H1 (cell line): ENCODE data around the gene CHRNA4. TPM values are rescaled to one million over a fixed set of nuclear protein-coding genes. Genes with fewer than 3 reads are reported as not detected.
A peak's percentile ranks its signal among the peaks of the same experiment; 100 is the strongest.

ENCODE experiments used
- CTCF ChIA-PET: fragments of 300-600 bp; sonication (Branson Sonifier 250); formaldehyde crosslinking; loops from one replicate; lab custom pipeline; 2021; ENCODE audit not compliant: partially characterized antibody; lab: Charles Lee
- POLR2A ChIA-PET: fragments of 300-600 bp; sonication (Branson Sonifier 250); formaldehyde crosslinking; loops from one replicate; lab custom pipeline; 2021; ENCODE audit warnings: inconsistent platforms; ENCODE audit not compliant: partially characterized antibody; lab: Charles Lee
- DNase-seq, 2 experiments: peaks; one replicate each; pipeline versions ENCODE4 v3.0.0 to v3.0.0-alpha.2; 2010 to 2022; ENCODE audit warnings: low spot score in 2 of 2, low read depth in 1 of 2, mixed read lengths in 1 of 2
- FAIRE-seq: peaks from 2 replicates; lab custom pipeline; 2011; peaks lifted over from hg19 to GRCh38; lab: Jason Lieb, UNC
- H2AFZ ChIP-seq: 2 replicates; pipeline ENCODE4 v1.8.1; 2012; ENCODE audit warnings: low read length, inconsistent platforms
- H2AK5ac ChIP-seq: 2 replicates; pipeline ENCODE4 v1.6.1; 2013; ENCODE audit warnings: low read depth, low read length
- H2BK120ac ChIP-seq: replicated peaks from 2 replicates; pipeline ENCODE3; 2013; ENCODE audit warnings: low read depth, low read length, inconsistent platforms
- H2BK12ac ChIP-seq: 2 replicates; pipeline ENCODE4 v1.6.1; 2013; ENCODE audit warnings: low read depth, low read length
- H2BK15ac ChIP-seq: 2 replicates; pipeline ENCODE4 v1.6.1; 2013; ENCODE audit warnings: low read length
- H2BK20ac ChIP-seq: 2 replicates; pipeline ENCODE4 v1.6.1; 2013; ENCODE audit warnings: low read length
- H2BK5ac ChIP-seq: 2 replicates; pipeline ENCODE4 v1.6.1; 2013; ENCODE audit warnings: low read depth, low read length
- H3K14ac ChIP-seq: 2 replicates; pipeline ENCODE4 v1.6.1; 2013; ENCODE audit warnings: inconsistent platforms; ENCODE audit not compliant: insufficient read length
- H3K18ac ChIP-seq: 2 replicates; pipeline ENCODE4 v1.6.1; 2013; ENCODE audit warnings: low read length; ENCODE audit errors: extremely low read depth
- H3K23ac ChIP-seq: 2 replicates; pipeline ENCODE4 v1.6.1; 2013; ENCODE audit warnings: inconsistent platforms; ENCODE audit not compliant: insufficient read length
- H3K23me2 ChIP-seq: 2 replicates; pipeline ENCODE4 v1.6.1; 2013; ENCODE audit warnings: low read depth, low read length
- H3K27ac ChIP-seq: 2 replicates; pipeline ENCODE4 v1.6.1; 2011; ENCODE audit warnings: low read depth, low read length, inconsistent platforms
- H3K27me3 ChIP-seq, 4 experiments: replicated peaks in 1 of 4; 1 replicate in 1 of 4; 2 replicates in 3 of 4; pipeline versions ENCODE4 v1.6.1 to v1.8.1; 2011 to 2013; ENCODE audit warnings: low read length in 3 of 4, mild to moderate bottlenecking in 3 of 4, inconsistent platforms in 2 of 4, mixed read lengths in 2 of 4, moderate library complexity in 1 of 4; ENCODE audit not compliant: control insufficient read depth in 3 of 4, insufficient read depth in 3 of 4; ENCODE audit errors: extremely low read depth in 1 of 4
- H3K36me3 ChIP-seq, 4 experiments: 2 replicates each; pipeline versions ENCODE4 v1.6.1 to v1.8.1; 2011 to 2013; ENCODE audit warnings: mild to moderate bottlenecking in 4 of 4, low read length in 3 of 4, moderate library complexity in 2 of 4, control low read depth in 1 of 4, inconsistent platforms in 1 of 4; ENCODE audit not compliant: insufficient read depth in 4 of 4, control insufficient read depth in 2 of 4
- H3K4ac ChIP-seq: replicated peaks from 2 replicates; pipeline ENCODE3; 2013; ENCODE audit warnings: low read length, low read depth, mixed read lengths, inconsistent platforms; ENCODE audit not compliant: insufficient read length
- H3K4me1 ChIP-seq, 4 experiments: replicated peaks in 1 of 4; 1 replicate in 1 of 4; 2 replicates in 3 of 4; pipeline versions ENCODE4 v1.6.1 to v1.8.1; 2011 to 2013; ENCODE audit warnings: low read length in 3 of 4, inconsistent platforms in 2 of 4, mixed read lengths in 1 of 4; ENCODE audit not compliant: insufficient read depth in 4 of 4, control insufficient read depth in 3 of 4
- H3K4me2 ChIP-seq, 2 experiments: 2 replicates each; pipeline versions ENCODE4 v1.6.1 to v1.8.1; 2011 to 2013; ENCODE audit warnings: low read depth in 2 of 2, low read length in 2 of 2, control low read depth in 1 of 2, inconsistent platforms in 1 of 2, mild to moderate bottlenecking in 1 of 2; ENCODE audit not compliant: insufficient read depth in 1 of 2
- H3K4me3 ChIP-seq, 4 experiments: fragments of 200-600, 300-600 bp in 1 of 4; sonication (generic), shearing (Covaris generic), sonication (Bioruptor Twin) in 1 of 4; 2 replicates each; pipeline versions ENCODE4 v1.5.1 to v1.8.1; 2011 to 2016; ENCODE audit warnings: low read length in 4 of 4, low read depth in 3 of 4, control low read depth in 2 of 4, inconsistent platforms in 2 of 4, mild to moderate bottlenecking in 2 of 4, mixed read lengths in 1 of 4, moderate library complexity in 1 of 4; ENCODE audit not compliant: insufficient read depth in 2 of 4; ENCODE audit errors: extremely low read depth in 1 of 4
- H3K56ac ChIP-seq: replicated peaks from 2 replicates; pipeline ENCODE3; 2013; ENCODE audit warnings: low read depth, mild to moderate bottlenecking, mixed read lengths, low read length, inconsistent platforms; ENCODE audit not compliant: insufficient read length
- H3K79me1 ChIP-seq: 2 replicates; pipeline ENCODE4 v1.6.1; 2013; ENCODE audit warnings: low read depth, low read length, control low read depth
- H3K79me2 ChIP-seq, 2 experiments: 2 replicates each; pipeline versions ENCODE4 v1.6.1 to v1.8.1; 2012 to 2013; ENCODE audit warnings: low read length in 2 of 2, mild to moderate bottlenecking in 2 of 2, inconsistent platforms in 1 of 2; ENCODE audit not compliant: insufficient read depth in 2 of 2, control insufficient read depth in 1 of 2
- H3K9ac ChIP-seq, 4 experiments: replicated peaks in 1 of 4; 1 replicate in 1 of 4; 2 replicates in 3 of 4; pipeline versions ENCODE4 v1.6.1 to v1.8.1; 2011 to 2013; ENCODE audit warnings: low read depth in 3 of 4, low read length in 3 of 4, control low read depth in 2 of 4, mild to moderate bottlenecking in 2 of 4, moderate library complexity in 2 of 4, inconsistent platforms in 1 of 4; ENCODE audit errors: extremely low read depth in 1 of 4
- H3K9me3 ChIP-seq, 2 experiments: 2 replicates each; pipeline versions ENCODE4 v1.6.1 to v1.8.1; 2012 to 2013; ENCODE audit warnings: mild to moderate bottlenecking in 2 of 2, moderate library complexity in 2 of 2, control low read depth in 1 of 2, inconsistent platforms in 1 of 2, low read depth in 1 of 2, low read length in 1 of 2, mixed read lengths in 1 of 2; ENCODE audit not compliant: insufficient read depth in 2 of 2
- H4K20me1 ChIP-seq, 2 experiments: replicated peaks in 1 of 2; 2 replicates each; pipeline versions ENCODE3 to v1.8.1; 2011 to 2013; ENCODE audit warnings: inconsistent platforms in 2 of 2, low read length in 2 of 2, mild to moderate bottlenecking in 1 of 2; ENCODE audit not compliant: insufficient read depth in 2 of 2, control insufficient read depth in 1 of 2
- H4K5ac ChIP-seq: 2 replicates; pipeline ENCODE4 v1.6.1; 2013; ENCODE audit warnings: low read length, low read depth, mixed read lengths, inconsistent platforms; ENCODE audit not compliant: insufficient read length
- H4K8ac ChIP-seq: 2 replicates; pipeline ENCODE4 v1.8.0; 2013; ENCODE audit warnings: mild to moderate bottlenecking, moderate library complexity, low read length, inconsistent platforms; ENCODE audit not compliant: insufficient read depth; ENCODE audit errors: extremely low read depth
- H4K91ac ChIP-seq: replicated peaks from 2 replicates; pipeline ENCODE3; 2013; ENCODE audit warnings: low read length, mixed read lengths, inconsistent platforms; ENCODE audit not compliant: insufficient read length
- CBX5 ChIP-seq: fragments of 300-800, 300-1000 bp; sonication (generic); IDR thresholded peaks from 2 replicates; pipeline ENCODE4 v1.7.1; 2016; ENCODE audit warnings: antibody characterized with exemption, low read length, low read depth
- CREB1 ChIP-seq: IDR thresholded peaks from 2 replicates; pipeline ENCODE4 v1.6.1; 2012; ENCODE audit warnings: inconsistent platforms
- CTBP2 ChIP-seq: IDR thresholded peaks from 2 replicates; pipeline ENCODE4 v1.7.0; 2011; ENCODE audit warnings: borderline replicate concordance, mild to moderate bottlenecking, moderate library complexity, mixed read lengths, low read length; ENCODE audit not compliant: insufficient read depth, insufficient read length
- EGR1 ChIP-seq: IDR thresholded peaks from 2 replicates; pipeline ENCODE4 v1.6.1; 2011; ENCODE audit warnings: low read depth, low read length, borderline replicate concordance
- POLR2A ChIP-seq, 2 experiments: IDR thresholded peaks; 1 replicate in 1 of 2; 2 replicates in 1 of 2; pipeline ENCODE4 v1.6.1; 2011; ENCODE audit warnings: low read depth in 2 of 2, low read length in 2 of 2, mild to moderate bottlenecking in 2 of 2; ENCODE audit errors: control extremely low read depth in 1 of 2
- RFX5 ChIP-seq: IDR thresholded peaks from 2 replicates; pipeline ENCODE4 v1.6.1; 2011; ENCODE audit warnings: low read depth, low read length, improper control_type of control experiment, borderline replicate concordance
- RNF2 ChIP-seq: fragments of 200-900, 300-1000 bp; sonication (generic); IDR thresholded peaks from 2 replicates; pipeline ENCODE4 v1.7.1; 2016; ENCODE audit warnings: borderline replicate concordance, low read depth, mild to moderate bottlenecking, antibody characterized with exemption, low read length; ENCODE audit not compliant: poor library complexity, severe bottlenecking; ENCODE audit errors: missing control alignments
- SAP30 ChIP-seq: fragments of 300-600 bp; sonication (generic); IDR thresholded peaks from 2 replicates; pipeline ENCODE4 v1.7.1; 2012; ENCODE audit warnings: low read length, moderate library complexity, mild to moderate bottlenecking, inconsistent platforms; ENCODE audit not compliant: insufficient read depth, insufficient replicate concordance
- SIN3A ChIP-seq, 2 experiments: IDR thresholded peaks in 1 of 2; conservative IDR thresholded peaks in 1 of 2; 2 replicates each; pipeline ENCODE4 v1.6.1; 2011 to 2012; ENCODE audit warnings: low read length in 2 of 2, improper control_type of control experiment in 1 of 2, low read depth in 1 of 2, mild to moderate bottlenecking in 1 of 2
- YY1 ChIP-seq: IDR thresholded peaks from 2 replicates; pipeline ENCODE4 v1.6.1; 2011; ENCODE audit warnings: low read depth, mild to moderate bottlenecking, low read length
- WGBS, 2 experiments: shearing (Covaris generic) in 1 of 2; methylation state at CpG; one replicate each; pipeline versions ENCODE4 v1.1.6 to v1.1.7; 2013 to 2015; ENCODE audit warnings: low lambda C conversion rate in 2 of 2, mixed read lengths in 2 of 2, inconsistent platforms in 1 of 2, low coverage in 1 of 2, missing lambda C conversion rate in 1 of 2; ENCODE audit not compliant: insufficient replicate concordance in 2 of 2, insufficient coverage in 1 of 2, insufficient read length in 1 of 2; ENCODE audit errors: extremely low coverage in 1 of 2, missing lambda C conversion rate in 1 of 2; 5-methylcytosine and 5-hydroxymethylcytosine counted together
- polyA plus RNA-seq, 7 experiments: library from polyadenylated mRNA; depleted of rRNA in 3 of 7; stranded (reverse) in 5 of 7; unstranded in 2 of 7; fragments of >200 nt in 5 of 7; fragments of 200-250 nt in 2 of 7; gene quantifications; 1 replicate in 5 of 7; 2 replicates in 1 of 7; 4 replicates in 1 of 7; pipeline versions ENCODE4 v1.2.1 to v1.2.3, GENCODE V29; 2011 to 2013; ENCODE audit warnings: missing spikeins in 2 of 7, mixed read lengths in 2 of 7
- total RNA-seq: library from RNA; stranded (reverse); fragmentation: NEBNext Ultra II Directional; extraction: Animal tissue kit (Norgen Biotek cat#: 25700); gene quantifications from 2 replicates; pipeline ENCODE4 v1.2.1, GENCODE V29; 2021

The CHRNA4 gene
- total and polyA plus RNA-seq, 2 of the 8 experiments (the other 6 are each of a cell fraction or from before 2014, with no cell fraction given) = 4.3 to 5.7 TPM

DNA sequence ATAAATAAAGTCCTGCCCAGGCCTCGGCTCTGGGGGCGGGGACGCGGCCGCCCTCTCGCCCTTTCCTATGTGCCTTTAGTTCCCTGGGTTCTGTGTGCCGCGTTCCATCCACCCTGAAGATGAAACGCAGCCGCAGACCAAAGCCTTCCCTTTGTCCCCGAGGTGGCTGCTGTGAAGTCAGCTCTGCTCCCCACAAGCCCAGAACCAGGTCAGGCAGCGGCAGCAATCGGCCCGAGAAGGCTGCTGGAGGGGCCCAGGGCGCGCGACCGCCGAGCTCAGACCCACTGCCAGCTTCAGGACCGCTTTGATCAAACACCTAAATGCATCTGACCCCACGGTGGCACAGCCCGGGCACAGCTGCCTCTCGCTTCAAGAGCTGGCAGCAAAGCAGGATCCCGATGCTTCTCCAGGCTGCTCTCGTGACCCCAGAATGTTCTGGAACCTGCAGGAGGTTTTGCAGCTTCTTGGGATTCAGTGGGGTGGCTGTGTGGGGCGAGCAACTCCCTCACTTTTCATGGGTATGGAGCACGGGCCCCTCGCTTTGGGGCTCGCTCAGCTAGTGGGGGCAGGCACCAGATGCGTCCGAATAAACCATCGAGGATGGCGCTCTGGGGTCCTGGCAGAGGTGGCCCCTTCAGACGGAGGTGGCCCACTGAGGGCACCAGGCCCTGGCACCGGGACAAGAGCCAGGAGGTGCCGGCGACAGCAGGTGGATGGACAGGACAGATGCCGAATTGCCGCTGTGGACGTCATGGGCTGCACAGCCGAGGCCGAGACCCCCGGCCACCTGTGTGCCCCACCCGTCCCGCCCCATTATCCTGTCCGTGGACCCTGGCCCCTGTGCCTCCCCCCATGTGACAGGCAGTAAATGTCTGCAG is 13.0 kb downstream of the CHRNA4 start:
- Histone ChIP-seq H3K23me2 (no peaks in the 10 kb centered on the region), H2AFZ (no peak overlapping the region), H3K36me3 (no peaks in the 10 kb centered on the region), H2AK5ac (no peak overlapping the region), H2BK120ac (no peak overlapping the region), H3K9ac (no peak overlapping the region), H3K23ac (no peak overlapping the region), H3K4ac (no peak overlapping the region), H4K8ac (no peak overlapping the region; the same call in 1 of the 2 replicates), H3K14ac (no peak overlapping the region), H2BK5ac (no peak overlapping the region), H3K27me3 (no peaks in the 10 kb centered on the region), H4K20me1 (peaks cover 0 to 2% of the 10 kb centered on the region in 2 experiments), H2BK20ac (no peak overlapping the region), H4K5ac (no peak overlapping the region), H4K91ac (no peak overlapping the region), H3K4me1 (peaks cover 0 to 11% (median 8%) of the 10 kb centered on the region in 4 experiments; a peak in 5 of 7 replicates), H2BK15ac (0 out of 2 replicates have a peak overlapping the region, but pooled peaks have one; percentile 16), H3K4me2 (no peak overlapping the region), H3K79me1 (no peaks in the 10 kb centered on the region), H3K27ac (no peak overlapping the region), H3K56ac (no peak overlapping the region), H2BK12ac (no peak overlapping the region), H3K79me2 (no peaks in the 10 kb centered on the region), H3K18ac (no peak overlapping the region; the same call in 1 of the 2 replicates), H3K4me3 (no peak overlapping the region), H3K9me3 (peaks cover 0 to 8% of the 10 kb centered on the region in 2 experiments; a peak in 2 of 4 replicates)
- 92% methylated on average over 37 of the region's 46 CpGs; no CpG with 5 or more reads in 1 of the 2 experiments for WGBS, 2 experiments
- ChIA-PET CTCF (interaction anchor here (0.8 to 5.0 kb wide), 8 partner anchors 13 to 124 kb away, joined by 3 to 33 read pairs (median 4); no protein-coding TSS in a partner anchor), POLR2A (no interaction called here)
- FAIRE-seq = no peak
- DNase-seq = no peak
- TF ChIP-seq CTBP2 (no peak), EGR1 (no peak), POLR2A (IDR thresholded peaks at IDR 0.05; ENCODE audit: control extremely low read depth in 1 of 2, low read depth in 2 of 2, low read length in 2 of 2) (no peak), SAP30 (no peak), RFX5 (no peak), RNF2 (no peak), CBX5 (no peak), SIN3A (conservative IDR thresholded peaks at IDR 0.05 in 1 of 2, IDR thresholded peaks at IDR 0.05 in 1 of 2; ENCODE audit: low read depth in 1 of 2, low read length in 2 of 2) (no peak), CREB1 (no peak), YY1 (no peak)
